LNCaP clone FGC (cell line): ENCODE data around the gene OVCH2.

Source experiments
- DNase-seq: peaks from one replicate; pipeline ENCODE4 v3.0.0-alpha.2; 2011; ENCODE audit warnings: low read depth
- H3K4me3 ChIP-seq: 2 replicates; pipeline ENCODE4 v1.5.1; 2011; ENCODE audit warnings: mild to moderate bottlenecking, low read depth, low read length, control low read depth
- CTCF ChIP-seq: IDR thresholded peaks from 2 replicates; pipeline ENCODE4 v1.5.1; 2012; ENCODE audit warnings: mild to moderate bottlenecking; ENCODE audit not compliant: control insufficient read depth, insufficient read depth; ENCODE audit errors: extremely low read depth

Gene OVCH2

DNA sequence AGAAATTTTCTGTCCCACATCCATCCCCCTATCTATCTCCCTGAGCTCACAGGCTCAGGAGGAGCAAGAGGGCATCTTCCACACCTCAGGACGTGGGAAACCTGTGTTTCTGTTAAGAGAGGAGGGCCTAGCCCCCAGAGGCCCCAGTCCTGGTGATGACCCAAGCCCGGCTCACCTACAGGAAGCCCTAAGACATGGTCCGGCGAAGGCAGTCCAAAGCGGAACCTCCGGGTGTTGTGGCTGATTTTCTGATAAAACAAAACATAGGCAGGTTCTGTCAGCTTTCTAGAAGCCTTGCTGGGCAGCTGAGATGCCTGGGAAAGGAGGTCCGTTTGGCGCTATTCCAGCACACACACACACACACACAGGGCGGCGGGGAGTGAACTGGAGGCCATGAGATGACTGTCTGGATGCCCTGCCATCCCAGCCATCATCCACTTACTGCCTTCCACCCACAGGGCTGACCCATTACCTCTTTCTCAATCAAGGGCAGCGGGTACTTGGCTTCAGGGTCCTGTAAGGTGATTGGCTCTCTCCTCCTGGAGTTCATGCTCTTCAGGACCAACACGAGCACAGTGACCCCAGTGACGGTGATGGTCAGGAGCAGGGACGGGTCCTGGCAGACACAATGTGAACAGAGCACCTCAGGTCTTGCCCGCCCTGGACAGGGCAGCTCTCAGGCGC is 33.9 kb downstream of the OVCH2 start:
- no peak for DNase-seq
- no peak overlapping the region for H3K4me3 ChIP-seq
- no peak for TF ChIP-seq CTCF

DNA sequence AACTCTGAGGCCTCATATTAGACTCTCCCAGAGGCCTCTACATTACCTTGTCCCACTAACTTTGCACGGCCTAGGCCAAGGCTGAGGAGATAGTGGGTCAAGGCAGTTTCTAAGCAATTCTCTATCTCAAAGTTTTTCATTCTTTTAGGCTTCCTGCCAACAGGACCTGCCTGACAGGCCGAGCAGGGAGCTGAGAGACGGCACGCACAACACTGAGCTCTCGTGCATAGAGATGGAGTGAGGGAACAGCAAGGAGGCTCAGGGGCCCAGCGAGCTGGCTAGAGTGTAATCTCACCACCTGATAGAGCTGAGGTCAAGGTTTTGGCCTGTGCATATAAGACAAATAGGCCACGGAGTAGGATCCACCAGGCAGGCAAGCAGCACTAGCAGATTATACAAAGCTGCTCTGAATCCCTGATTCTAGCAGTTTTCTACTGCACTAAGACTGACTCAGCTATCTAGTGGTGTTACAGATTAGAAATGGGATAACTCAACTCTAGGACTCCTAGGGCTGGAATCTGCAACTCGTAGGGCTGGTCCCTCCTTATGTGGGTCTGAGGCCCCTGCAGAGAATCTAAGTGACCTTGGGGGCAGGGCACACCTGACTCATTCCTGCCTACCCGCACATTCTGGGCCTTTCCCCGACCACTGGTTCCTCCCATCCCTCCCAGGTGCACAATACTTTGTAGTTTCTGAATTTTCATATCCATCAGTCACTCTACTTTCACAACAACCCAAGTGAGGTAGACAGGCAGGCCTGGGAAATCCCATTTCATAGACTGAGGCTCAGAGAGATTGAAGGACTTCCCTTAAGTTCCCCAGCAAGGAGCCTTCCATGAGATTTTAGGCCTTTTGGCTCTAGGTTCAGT is 34.7 kb downstream of the OVCH2 start:
- no peak for TF ChIP-seq CTCF
- H3K4me3 ChIP-seq, result no peak overlapping the region
- peak; percentile 50 for DNase-seq

- TF ChIP-seq CTCF, result no peak
- no peak for DNase-seq
- no peak overlapping the region for H3K4me3 ChIP-seq
These were observed 35.6 kb downstream of the OVCH2 start for GRCh38 chr11:7670641-7671040.

GRCh38 chr11:7668911-7669310 is 37.4 kb downstream of the OVCH2 start:
- no peak for DNase-seq
- TF ChIP-seq CTCF, result no peak
- H3K4me3 ChIP-seq, result no peak overlapping the region

GRCh38 chr11:7668464-7668863 is 37.8 kb downstream of the OVCH2 start:
- DNase-seq, result no peak
- no peak overlapping the region for H3K4me3 ChIP-seq

DNA sequence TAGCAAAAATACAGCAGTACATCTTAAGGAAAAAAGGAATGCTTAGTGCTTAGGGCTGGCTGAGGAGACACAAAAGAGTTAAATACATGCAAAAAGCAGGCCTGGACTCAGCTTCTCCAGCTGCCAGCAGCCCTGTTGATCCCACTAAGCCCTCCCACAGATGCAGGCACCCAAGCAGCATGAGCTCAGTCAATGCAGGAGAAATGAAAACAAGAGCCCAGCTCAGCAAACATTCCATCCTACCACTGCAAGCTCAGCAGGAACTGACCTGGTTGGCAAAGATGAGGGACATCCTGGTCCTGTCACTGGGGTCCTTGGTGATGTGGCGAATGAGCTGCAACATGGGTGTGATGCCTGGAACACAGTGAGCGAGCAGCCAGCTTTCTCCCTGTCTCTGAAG is 38.8 kb downstream of the OVCH2 start:
- no peak for TF ChIP-seq CTCF
- H3K4me3 ChIP-seq, result no peak overlapping the region
- no peak for DNase-seq

More at GRCh38 chr11:7668464-7668863, 37.8 kb downstream of the OVCH2 start:
- TF ChIP-seq CTCF, result no peak
